CD4-positive, alpha-beta T cell treated with Interleukin-4 for 1 hour (primary cell): ENCODE results near the gene ANKDD1A.

ENCODE experiments used
- DNase-seq, 2 donors: peaks; one replicate each; pipeline ENCODE4 v3.0.0-alpha.2; 2020 to 2022

The ANKDD1A gene

GRCh38 chr15:64911311-64912186 lies at the start of gene ANKDD1A:
TSS of gene ANKDD1A (plus strand) at chr15:64911902. CDS start at chr15:64911931, 29 bp downstream.
- peak in 1 of 2 donors; percentile 36 for DNase-seq

DNA sequence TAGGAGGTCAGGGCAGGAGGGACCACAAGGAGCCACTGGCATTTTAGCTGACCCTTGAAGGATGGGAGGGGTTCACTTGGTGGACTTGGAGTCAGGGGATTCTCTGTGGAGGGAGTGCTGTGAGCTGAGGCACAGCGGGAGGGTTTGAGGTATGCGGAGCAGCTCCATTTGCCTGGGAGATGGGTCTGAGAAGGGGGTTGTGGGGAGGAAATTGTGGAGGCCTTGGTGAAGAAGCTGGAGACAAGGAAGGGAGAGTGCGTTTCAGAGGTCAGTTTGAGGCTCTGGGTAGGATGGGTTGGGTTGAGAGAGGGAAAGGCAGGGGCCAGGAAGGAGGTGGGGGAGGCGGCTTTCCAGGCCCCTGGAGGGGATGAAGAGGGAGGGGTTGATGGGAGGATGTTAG lies 49.7 kb upstream of the ANKDD1A start:
- DNase-seq = no peak

DNA sequence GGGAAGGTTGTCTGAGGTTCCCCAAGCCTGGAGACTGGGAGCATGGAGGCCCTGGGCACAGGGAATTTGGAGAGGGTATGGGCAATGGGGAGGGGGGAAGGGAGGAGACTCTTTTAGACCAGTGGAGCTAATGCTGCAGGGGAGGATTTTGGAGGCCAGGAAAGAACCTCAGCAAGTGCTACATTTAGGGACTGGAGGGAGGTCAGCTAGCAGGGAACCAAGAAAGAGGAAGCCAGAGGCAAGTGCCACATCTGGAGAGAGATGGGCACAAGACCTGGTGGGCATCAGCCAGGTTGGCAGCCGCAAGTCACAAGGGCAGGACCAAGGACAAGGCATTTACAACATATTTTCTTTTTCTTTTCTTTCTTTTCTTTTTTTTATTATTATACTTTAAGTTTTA lies 49.3 kb upstream of the ANKDD1A start:
- no peak for DNase-seq

DNA sequence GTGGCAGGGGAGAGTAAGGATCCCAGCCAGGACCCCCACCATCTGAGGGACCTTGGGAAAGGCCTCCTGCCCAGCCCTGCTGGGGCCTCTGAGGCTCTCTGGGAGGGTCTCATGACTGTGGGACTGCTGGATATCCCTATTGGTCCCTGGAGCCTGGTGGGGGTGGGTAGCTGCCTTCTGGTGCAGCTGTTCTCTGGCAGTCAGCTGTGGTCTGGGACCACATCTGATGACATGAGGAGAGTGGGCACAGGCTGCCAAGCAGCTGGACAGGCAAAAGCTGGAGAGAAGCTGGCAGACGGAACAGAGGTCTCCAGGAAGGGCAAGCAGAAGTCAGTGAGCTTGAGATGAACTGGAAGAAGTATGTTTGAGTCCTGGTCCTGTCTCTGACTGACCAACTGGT lies 47.6 kb upstream of the ANKDD1A start:
- DNase-seq = no peak

DNA sequence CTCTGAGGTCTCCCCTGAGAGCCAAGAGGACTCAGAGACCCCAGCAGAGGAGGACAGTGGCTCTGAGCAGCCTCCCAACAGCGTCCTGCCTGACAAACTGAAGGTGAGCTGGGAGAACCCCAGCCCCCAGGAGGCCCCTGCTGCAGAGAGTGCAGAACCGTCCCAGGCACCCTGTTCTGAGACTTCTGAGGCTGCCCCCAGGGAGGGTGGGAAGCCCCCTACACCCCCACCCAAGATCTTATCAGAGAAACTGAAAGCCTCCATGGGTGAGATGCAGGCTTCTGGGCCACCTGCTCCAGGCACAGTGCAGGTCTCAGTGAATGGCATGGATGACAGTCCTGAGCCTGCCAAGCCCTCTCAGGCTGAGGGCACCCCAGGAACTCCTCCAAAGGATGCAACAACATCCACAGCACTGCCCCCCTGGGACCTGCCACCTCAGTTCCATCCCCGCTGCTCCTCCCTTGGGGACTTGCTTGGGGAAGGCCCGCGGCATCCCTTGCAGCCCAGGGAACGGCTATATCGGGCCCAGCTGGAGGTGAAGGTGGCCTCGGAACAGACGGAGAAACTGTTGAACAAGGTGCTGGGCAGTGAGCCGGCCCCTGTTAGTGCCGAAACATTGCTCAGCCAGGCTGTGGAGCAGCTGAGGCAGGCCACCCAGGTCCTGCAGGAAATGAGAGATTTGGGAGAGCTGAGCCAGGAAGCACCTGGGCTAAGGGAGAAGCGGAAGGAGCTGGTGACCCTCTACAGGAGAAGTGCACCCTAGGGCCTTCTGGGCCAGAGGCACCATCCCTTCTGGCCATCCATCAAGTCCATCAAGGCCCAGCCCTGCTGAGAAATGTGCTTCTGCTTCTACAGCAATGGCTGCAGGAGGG lies 46.3 kb upstream of the ANKDD1A start:
- DNase-seq = no peak

DNA sequence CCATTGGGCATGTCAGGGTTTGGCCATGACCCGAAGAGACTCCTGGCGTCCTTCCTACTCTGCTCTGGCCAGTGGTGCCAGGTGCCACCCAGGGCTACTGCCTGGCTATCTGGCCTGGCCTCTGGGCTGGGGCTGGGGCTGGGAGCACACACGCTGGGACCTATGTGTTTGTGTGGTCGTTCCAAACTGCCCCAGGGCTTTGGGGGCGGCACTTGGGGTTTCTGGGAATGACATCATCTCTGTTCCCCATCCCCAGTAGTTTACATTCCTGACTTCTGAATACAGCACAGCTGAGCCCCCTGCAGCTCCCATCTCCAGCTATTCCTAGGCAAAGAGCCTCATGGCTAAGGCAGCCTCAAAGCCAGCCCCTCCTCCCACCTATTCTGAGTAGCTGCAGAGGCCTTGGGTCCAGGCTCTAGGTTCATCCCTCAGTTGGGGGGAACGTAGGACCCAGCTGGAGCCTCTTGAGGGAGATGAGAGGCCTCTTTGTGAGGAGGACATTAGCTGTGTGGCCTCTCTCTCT lies 45.6 kb upstream of the ANKDD1A start:
- no peak for DNase-seq

DNA sequence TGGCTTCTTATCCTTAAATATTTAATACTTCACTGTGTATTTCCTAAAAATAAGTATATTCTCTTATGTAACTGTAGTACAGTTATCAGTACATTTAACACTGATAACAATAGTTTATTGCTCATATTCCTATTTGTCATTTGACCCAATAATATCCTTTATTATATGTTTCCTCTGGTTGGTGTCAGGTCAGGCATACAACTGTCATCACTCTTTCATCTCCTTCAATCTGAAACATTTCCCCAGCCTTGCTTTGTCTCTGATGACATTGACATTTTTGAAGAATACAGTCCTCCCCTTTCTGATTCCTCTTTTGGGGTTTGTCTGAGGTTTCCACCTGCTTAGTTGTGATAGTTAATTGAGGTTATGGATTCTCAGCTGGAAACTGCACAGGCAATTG lies 42.2 kb upstream of the ANKDD1A start:
- no peak for DNase-seq

DNA sequence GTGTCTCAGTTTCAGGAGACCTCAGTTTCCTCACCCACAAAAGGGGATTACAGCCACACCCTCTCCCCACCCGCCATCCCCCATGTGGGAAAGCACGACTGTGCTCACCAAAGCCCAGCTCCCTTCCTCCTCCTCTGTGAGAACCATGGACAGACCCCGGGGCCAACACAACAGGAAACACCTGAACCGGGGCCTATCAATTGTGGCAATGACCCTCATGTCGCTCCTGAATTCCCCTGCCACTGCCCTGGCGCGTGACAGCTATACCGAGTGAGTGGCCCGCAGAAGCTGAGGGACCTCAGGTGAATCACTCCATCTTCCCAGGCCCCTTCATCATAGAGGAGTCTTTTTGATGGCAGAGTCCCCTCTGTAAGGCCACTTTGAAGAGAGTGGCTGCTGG lies 41.3 kb upstream of the ANKDD1A start:
- no peak for DNase-seq

DNA sequence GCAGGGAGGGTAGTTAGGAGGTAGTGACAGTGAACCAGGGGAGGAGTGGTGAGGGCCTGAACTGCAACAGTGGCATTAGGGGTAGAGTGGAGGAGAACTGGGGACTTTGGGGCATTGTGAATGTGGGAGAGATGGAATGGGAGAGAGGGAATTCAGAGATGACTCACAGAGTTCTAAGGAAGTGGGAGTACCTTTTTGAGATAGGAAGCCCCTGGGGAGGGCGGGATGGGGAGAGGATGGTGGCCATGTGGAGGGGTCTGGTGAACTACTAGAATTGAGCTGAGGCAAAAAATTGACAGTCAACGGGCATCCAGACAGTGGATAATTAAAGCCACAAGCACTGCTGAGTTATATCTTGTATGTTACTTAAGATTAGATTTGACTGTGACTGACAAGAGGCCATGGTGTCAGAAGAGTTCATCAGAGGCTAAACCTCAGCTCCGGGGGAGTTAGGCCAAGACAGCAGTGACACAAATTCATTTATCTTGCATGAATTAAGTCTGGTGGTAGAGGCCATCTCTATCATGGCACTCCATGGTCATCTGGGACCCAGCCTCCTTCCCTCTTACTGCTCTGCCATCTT lies 36.0 kb upstream of the ANKDD1A start:
- DNase-seq = no peak

DNA sequence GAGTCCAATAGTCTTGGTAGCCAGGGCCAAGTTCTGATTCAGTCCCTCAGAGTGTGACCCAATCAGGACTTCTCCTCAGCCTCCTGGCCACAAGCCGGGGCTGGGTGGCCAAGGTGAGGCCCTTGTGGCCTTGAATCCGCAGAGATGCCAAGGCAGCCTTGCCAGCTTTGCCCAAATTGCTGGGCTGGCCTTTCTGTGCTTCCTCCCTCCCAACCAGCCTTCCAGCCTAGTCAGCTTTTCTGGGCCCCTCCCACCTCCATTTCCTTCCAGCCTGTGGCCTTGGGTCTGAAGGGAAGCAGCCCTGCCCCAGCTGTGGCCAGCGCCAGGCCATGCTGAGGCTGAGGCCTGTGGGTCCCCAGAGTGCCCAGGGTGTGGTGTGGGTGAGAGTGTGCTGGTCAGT lies 34.3 kb upstream of the ANKDD1A start:
- DNase-seq = peak in 1 of 2 donors; percentile 48

- DNase-seq = no peak
These were observed 33.0 kb upstream of the ANKDD1A start for GRCh38 chr15:64878705-64879104.

- peak; percentile 59 to 67 for DNase-seq
These were observed 28.6 kb upstream of the ANKDD1A start for GRCh38 chr15:64883100-64883581.

DNA sequence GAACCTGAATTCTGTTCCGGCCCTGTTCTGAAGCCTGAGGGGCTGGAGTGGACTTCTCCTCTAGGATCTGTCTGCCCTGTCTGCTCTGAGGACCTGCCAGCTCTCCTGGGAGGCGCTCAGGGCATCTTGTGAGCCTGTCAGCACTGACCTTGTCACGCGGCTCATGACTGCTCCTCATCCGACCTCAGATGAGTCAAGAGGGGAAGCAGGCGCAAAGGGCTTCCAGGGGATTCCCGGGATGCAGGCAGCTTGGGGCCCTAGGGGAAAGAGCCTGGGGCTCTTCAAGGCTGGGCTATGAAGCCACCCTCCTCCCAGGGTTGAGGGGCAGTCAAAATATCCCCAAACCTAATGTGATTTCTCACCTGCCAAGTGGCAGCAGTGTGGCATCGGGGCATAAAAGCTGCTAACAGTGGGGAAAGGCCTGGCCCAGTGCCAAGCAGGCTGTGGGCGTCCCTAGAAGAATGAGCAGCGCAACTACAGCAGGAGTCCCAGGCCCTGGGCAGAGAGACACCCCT lies 27.6 kb upstream of the ANKDD1A start:
- peak; percentile 75 to 87 for DNase-seq

DNA sequence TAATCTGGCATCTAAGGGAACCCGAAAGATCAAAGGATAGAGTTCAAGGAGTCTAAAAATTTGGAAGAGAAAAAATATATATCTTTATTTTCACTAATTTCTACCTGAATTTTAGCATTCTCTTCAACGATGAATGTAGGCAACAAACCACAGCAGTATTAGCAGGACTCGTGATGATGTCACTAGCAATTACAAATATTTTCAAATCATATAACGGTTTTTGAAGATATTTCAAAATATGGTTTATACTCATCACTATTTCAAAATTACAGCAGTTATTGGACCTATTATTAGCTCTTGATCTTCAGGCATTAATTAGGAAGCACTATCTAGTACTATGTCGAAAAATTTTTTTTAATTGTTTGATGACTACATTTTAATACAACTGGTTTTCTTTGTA lies 27.0 kb upstream of the ANKDD1A start:
- no peak for DNase-seq

GRCh38 chr15:64888336-64888735 lies 23.4 kb upstream of the ANKDD1A start:
- no peak for DNase-seq

GRCh38 chr15:64891561-64891960 lies 20.1 kb upstream of the ANKDD1A start:
- DNase-seq = no peak

DNA sequence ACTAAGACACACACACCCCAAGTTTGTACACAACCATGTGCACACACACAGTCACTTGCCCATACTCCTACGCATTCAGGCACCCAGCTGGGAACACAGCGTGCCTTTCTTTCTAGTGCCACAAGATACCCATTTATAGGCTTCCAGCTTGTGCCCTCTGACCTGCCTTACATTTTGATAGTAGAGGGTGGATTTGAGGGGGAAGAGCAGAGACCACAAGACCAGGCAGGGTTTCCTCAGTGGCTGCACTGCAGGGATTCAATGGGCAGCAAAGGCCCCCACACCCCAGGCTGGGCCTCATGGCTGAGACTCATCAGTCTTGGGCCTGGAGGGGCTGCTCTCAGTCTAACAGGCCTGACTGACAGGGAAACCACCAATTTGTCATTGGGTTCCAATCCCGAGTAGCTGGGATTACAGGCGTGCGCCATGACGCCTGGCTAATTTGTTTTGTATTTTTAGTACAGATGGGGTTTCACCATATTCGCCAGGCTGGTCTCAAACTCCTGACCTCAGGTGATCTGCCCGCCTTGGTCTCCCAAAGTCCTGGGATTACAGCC lies 18.8 kb upstream of the ANKDD1A start:
- DNase-seq = peak in 1 of 2 donors; percentile 30

- peak; percentile 97 for DNase-seq
These were observed 18.0 kb upstream of the ANKDD1A start for GRCh38 chr15:64893481-64894394.

DNA sequence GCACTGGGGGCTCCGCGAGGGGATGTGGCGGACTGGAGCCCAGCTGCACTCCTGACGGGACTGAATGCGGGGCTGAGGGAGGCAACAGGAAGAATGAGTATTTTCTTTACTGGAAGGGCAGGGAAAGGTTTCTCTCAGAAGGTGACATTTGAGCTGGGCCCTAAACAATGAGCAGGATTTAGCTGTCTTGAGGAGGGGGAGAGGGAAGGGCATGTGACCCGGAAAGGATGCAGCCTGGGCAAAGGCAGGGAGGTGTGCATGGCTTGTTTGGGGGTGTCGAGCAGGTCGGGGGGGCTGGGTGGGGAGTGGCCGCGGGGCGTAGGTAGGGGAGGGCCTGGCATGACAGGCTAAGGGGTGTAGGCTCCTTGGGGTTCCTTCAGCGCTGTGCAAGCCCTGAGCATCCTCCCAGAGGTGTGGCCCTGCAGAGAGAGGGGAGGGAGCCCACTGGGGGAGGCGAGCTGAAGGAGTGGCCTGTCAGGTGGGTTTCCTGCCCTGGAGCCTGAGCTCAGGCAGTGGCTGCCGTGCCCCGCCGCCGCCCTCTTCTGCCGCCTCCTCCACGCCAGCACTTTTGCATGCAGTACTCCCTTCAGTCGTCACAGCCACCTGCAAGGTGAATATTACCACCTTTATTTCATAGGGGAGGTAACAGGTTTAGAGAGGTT lies 17.2 kb upstream of the ANKDD1A start:
- peak; percentile 87 to 90 for DNase-seq

DNA sequence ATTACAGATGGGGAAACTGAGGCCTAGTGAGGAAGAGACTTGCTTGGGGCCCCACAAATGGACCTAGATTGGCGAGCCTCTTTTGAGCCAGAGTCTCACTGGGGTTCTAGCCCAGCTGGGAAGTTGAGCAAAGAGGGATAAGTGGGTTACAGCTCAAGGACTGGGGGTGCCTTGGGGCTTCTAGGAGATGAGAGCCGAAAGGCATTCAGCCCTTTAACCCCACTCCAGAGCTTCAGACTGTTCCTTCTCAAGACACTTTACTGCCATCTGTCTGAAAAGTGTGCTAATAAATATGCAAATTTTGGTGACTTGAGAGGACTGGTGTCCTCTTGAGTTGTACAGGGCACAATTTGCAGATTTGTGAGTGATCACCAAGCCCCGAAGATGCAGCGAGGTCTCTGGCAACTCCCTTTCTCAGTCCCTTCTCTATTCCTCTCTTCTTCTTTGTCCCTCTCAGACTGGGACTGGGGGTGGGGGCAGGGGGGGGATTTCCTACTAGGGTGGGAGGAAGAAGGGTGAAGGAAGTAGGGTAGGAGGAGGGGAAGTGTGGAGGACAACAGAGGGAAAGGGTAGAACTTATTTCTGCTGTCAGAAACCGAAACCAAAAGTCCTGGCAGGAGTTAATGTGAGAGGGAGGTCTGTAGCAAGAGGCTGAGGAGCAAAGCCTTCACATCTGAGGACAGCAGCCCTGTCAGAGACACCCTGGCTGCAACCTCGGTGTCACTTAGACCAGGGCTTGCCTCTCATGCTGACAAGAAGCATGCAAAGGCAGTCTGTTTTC lies 16.2 kb upstream of the ANKDD1A start:
- peak; percentile 52 to 76 for DNase-seq
